HEK293T (cell line): ENCODE results near the gene C19orf38.

Experiments
- ARNT ChIP-seq: fragments of 450-650 bp; IDR thresholded peaks from 2 replicates; pipeline ENCODE4 v1.6.1; 2017; ENCODE audit warnings: mild to moderate bottlenecking
- BHLHE40 ChIP-seq: fragments of 450-650 bp; IDR thresholded peaks from 2 replicates; pipeline ENCODE4 v1.6.1; 2016; ENCODE audit warnings: mild to moderate bottlenecking, moderate library complexity, borderline replicate concordance
- FOXA1 ChIP-seq: fragments of 450-650 bp; IDR thresholded peaks from 2 replicates; pipeline ENCODE4 v1.6.1; 2016; ENCODE audit warnings: mild to moderate bottlenecking
- FOXK2 ChIP-seq: fragments of 450-650 bp; IDR thresholded peaks from 2 replicates; pipeline ENCODE4 v1.6.1; 2016; ENCODE audit warnings: mild to moderate bottlenecking
- FOXM1 ChIP-seq: fragments of 450-650 bp; IDR thresholded peaks from 2 replicates; pipeline ENCODE4 v1.6.1; 2017; ENCODE audit warnings: mild to moderate bottlenecking, borderline replicate concordance
- HDGF ChIP-seq: fragments of 450-650 bp; IDR thresholded peaks from 2 replicates; pipeline ENCODE4 v1.6.1; 2017; ENCODE audit warnings: antibody characterized with exemption, borderline replicate concordance
- SP1 ChIP-seq: fragments of 450-650 bp; IDR thresholded peaks from 2 replicates; pipeline ENCODE4 v1.6.1; 2017
- TARDBP ChIP-seq: fragments of 450-650 bp; IDR thresholded peaks from 2 replicates; pipeline ENCODE4 v1.6.1; 2016
- ZNF384 ChIP-seq: fragments of 450-650 bp; IDR thresholded peaks from 2 replicates; pipeline ENCODE4 v1.6.1; 2016
- TF ChIP-seq, protein P1 (sequence below): fragments of 450-650 bp; IDR thresholded peaks from 2 replicates; pipeline ENCODE4 v1.6.1; 2016

DNA sequence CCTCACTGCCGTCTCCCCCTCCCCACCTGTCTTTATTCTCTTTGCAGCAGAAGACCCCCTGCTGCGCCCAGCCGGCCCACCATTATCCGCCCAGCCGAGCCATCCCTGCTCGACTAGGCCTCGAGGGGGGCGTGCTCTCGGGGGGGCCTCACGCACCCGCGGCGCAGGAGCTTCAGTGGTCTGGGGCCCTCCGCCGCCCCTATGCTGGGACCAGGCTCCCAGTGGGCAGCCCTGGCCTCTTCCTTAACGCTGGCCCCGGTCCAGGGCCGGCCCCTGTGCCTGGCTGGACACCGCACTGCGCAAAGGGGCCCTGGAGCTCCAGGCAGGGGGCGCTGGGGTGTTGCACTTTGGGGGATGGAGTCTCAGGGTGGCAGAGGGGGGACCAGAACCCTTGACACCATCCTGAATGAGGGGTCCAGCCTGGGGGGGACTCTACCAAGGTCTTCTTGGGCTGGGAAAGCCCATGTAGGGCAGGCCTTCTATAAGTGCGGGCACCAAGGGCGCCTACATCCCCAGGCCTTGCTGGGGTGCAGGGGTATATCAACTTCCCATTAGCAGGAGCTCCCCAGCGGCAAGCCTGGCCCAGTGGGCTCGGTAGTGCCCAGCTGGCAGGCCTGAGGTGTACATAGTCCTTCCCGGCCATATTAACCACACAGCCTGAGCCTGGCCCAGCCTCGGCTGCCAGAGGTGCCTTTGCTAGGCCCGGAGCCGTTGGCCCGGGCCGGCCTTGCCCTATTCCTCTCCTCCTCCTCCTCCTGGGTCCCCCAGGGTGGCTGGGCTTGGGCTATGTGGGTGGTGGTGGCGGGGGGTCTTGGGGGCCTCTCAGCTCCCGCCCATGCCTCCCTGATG, 17.1 kb upstream of the C19orf38 start:
- no peak for TF ChIP-seq BHLHE40
- no peak for TF ChIP-seq TARDBP
- no peak for TF ChIP-seq SP1
- no peak for TF ChIP-seq FOXK2
- TF ChIP-seq FOXM1, result no peak
- TF ChIP-seq ZNF384, result no peak
- no peak for TF ChIP-seq ARNT
- no peak for TF ChIP-seq FOXA1
- no peak for TF ChIP-seq HDGF
- TF ChIP-seq, protein P1, sequence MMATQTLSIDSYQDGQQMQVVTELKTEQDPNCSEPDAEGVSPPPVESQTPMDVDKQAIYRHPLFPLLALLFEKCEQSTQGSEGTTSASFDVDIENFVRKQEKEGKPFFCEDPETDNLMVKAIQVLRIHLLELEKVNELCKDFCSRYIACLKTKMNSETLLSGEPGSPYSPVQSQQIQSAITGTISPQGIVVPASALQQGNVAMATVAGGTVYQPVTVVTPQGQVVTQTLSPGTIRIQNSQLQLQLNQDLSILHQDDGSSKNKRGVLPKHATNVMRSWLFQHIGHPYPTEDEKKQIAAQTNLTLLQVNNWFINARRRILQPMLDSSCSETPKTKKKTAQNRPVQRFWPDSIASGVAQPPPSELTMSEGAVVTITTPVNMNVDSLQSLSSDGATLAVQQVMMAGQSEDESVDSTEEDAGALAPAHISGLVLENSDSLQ, result no peak
